ENCODE data around the gene NKX2-1. TPM values are rescaled to one million over a fixed set of nuclear protein-coding genes. Genes with fewer than 3 reads are reported as not detected.

NKX2-1 gene
- total RNA-seq, 1 donor from 2014 or later: 7.4 TPM

DNA sequence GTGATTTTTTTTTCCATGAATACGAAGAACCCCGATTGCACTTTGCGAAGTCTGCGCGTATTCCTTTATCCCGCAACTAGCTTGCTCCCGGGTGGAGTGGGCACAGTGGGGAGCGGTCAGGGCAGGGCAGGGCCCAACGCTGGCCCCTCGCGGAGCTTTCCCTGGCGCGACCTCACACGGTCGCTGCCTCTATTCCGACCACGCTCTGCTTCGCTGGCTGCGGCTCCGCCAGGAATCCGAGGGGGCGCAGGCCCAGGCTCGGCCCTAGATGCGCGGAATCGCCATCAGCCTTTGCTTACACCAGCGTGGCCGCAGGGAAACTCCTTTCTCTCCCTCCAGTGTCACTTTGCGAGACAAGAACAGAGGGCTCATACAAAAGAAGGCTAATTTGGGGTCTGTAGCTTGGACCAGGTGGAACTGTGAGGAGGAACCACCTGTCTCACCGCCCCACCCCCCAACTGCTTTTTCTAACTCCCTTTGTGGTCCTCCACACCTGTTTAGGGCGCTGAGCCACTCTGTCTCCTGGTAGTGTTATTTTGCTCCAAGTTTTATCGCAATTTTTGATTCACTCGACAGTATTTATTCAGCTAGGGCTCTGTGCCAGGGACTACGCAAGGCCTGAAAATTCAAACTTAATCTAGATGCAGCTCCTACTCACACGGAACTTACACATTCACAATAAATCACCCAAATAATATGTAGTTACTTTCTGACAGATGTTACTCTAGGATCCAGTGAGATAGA, 3.1 kb upstream of the NKX2-1 start:
- TF ChIP-seq, protein P1, sequence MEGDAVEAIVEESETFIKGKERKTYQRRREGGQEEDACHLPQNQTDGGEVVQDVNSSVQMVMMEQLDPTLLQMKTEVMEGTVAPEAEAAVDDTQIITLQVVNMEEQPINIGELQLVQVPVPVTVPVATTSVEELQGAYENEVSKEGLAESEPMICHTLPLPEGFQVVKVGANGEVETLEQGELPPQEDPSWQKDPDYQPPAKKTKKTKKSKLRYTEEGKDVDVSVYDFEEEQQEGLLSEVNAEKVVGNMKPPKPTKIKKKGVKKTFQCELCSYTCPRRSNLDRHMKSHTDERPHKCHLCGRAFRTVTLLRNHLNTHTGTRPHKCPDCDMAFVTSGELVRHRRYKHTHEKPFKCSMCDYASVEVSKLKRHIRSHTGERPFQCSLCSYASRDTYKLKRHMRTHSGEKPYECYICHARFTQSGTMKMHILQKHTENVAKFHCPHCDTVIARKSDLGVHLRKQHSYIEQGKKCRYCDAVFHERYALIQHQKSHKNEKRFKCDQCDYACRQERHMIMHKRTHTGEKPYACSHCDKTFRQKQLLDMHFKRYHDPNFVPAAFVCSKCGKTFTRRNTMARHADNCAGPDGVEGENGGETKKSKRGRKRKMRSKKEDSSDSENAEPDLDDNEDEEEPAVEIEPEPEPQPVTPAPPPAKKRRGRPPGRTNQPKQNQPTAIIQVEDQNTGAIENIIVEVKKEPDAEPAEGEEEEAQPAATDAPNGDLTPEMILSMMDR (conservative IDR thresholded peaks at IDR 0.05): no peak
- Mint-ChIP-seq H3K4me1 (ENCODE audit: unreplicated experiment) (peaks cover 17% of the 10 kb centered on the region), H3K4me3 (peak overlapping the region; percentile 75), H3K9me3 (no peaks in the 10 kb centered on the region), H3K27ac (peak overlapping the region; percentile 63), H3K36me3 (no peaks in the 10 kb centered on the region), H3K27me3 (peaks cover 99% of the 10 kb centered on the region)
- DNase-seq (ENCODE audit: extremely low spot score, unreplicated experiment): no peak

DNA sequence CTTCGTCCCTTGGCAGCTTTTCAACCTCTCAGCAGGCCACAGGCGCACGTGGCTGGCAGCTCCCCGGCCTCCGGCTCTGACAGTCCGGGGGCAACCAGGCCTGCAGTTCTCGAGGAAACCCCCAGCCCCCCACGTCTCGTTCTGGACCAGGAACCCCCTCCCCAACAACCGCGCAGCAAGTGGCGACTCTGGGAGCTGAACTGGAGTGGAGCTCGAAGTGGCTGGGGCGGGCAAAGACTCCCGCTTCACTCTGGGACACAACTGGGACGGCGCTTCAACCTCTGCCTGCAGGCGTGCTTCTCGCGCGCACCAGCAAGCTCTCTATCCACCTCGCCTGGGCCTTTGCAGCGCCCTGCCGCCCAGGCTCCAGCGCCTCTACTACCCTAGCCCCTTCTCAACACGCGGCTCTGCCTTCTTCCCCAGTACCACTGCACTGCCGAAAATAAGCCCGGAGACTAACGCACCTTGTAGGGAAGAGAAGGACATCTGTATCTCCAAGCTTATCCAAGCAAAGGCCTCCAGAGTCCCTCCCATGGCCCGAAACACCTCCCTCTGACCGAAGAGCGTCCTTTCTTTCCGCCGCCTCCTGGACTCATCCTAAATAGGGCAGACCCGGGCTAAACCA, 2.4 kb upstream of the NKX2-1 start:
- TF ChIP-seq, protein P1 (conservative IDR thresholded peaks at IDR 0.05): no peak
- H3K4me1 Mint-ChIP-seq (ENCODE audit: unreplicated experiment): peaks cover 17% of the 10 kb centered on the region
- H3K27ac Mint-ChIP-seq: peak overlapping the region; percentile 63
- no peaks in the 10 kb centered on the region for H3K9me3 Mint-ChIP-seq
- no peaks in the 10 kb centered on the region for H3K36me3 Mint-ChIP-seq
- no peak for DNase-seq (ENCODE audit: extremely low spot score, unreplicated experiment)
- H3K27me3 Mint-ChIP-seq: peaks cover 96% of the 10 kb centered on the region
- peak overlapping the region; percentile 75 for H3K4me3 Mint-ChIP-seq

DNA sequence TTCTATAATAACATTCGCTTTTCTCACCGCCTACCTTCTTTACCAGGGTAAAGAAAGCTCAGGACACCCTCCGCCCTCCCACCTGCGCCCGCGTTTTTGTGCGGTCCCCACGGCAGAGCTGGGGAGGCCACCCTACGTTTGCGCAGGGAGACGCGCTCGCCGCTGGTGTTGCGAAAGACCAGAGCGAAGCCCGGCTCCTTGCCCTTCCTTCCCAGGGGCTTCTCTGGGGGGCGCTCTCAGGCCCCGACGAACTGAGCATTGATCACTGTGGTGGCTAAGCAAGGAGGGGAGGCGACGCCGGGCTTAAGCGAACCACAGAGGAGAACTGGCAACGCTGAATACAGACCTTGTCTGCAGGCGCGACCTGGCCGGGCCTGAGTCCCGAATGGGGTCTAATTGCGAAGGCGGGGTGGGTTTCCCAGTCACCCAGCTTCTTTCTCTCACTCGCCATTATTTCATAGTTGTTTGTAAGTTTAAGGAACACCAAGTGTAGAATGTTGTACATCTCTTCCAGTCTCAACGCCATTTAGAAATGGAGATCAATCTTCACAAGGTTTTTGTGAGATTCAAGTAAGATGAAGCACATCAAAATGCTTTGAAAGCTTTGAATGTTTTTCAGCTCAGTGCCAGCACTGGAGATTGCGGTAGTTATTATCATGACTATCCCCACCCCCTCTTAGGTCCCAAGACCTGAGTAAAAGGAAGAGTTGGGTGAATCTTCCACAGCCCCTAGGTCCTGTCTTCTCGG, 1.7 kb upstream of the NKX2-1 start:
- Mint-ChIP-seq H3K4me3 (peak overlapping the region; percentile 60), H3K4me1 (ENCODE audit: unreplicated experiment) (peaks cover 17% of the 10 kb centered on the region), H3K27ac (no peak overlapping the region), H3K27me3 (peaks cover 94% of the 10 kb centered on the region), H3K36me3 (no peaks in the 10 kb centered on the region), H3K9me3 (no peaks in the 10 kb centered on the region)
- TF ChIP-seq, protein P1 (conservative IDR thresholded peaks at IDR 0.05): no peak
- DNase-seq (ENCODE audit: extremely low spot score, unreplicated experiment): no peak

DNA sequence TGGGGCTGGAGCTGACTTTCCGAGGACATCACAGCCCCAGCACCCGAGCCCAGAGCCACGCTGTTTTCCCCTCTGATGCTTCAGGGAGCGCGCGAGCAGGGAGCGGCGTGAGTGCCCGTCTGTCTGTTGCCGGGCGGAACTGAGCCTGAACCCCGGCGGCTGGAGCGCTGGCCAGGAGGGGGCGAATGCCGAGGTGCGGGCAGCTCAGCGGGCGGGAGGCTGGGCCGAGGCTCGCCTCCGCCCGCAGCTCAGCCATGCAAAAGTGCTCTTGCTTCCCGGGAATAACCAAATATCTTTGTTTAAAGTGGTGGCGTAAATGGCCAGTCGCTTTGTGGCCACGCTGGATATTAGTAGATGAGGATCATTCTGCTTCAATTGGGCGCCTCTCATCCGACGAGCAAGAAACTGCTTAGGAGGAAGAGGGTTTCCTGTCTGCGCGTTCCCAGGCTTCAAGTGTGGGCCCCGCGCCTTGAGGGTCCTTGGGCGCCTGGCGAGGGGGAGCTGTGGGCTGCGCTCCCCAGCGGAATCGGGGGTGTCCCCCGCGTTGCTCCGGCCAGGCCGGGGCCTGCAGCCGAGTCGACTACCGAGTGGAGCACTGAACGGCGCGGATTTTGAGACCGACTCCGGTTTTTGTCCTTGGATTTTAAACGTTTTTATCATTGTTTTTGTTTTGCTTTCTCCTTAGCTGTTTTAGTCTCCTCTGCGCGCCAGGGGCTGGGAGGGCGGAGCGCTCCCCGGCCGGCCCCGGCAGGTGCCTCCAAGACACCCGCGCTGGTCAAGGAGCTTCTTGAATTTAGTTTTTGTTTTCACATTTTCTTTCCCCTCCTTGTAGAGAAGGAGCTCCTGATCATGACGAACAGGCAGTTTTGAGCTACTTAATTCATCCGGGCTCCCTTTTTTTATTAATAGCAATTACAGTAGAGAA, 831 bp upstream of the NKX2-1 start:
- peaks cover 94% of the 10 kb centered on the region for H3K27me3 Mint-ChIP-seq
- no peaks in the 10 kb centered on the region for H3K36me3 Mint-ChIP-seq
- no peak for DNase-seq (ENCODE audit: extremely low spot score, unreplicated experiment)
- H3K4me3 Mint-ChIP-seq: peak overlapping the region; percentile 73
- H3K9me3 Mint-ChIP-seq: no peaks in the 10 kb centered on the region
- TF ChIP-seq, protein P1 (conservative IDR thresholded peaks at IDR 0.05): peak; percentile 62
- H3K4me1 Mint-ChIP-seq (ENCODE audit: unreplicated experiment): peaks cover 17% of the 10 kb centered on the region
- H3K27ac Mint-ChIP-seq: no peak overlapping the region

All from type B pancreatic cell (in vitro differentiated cells).